DMS53 (cell line): ENCODE results near the gene CCDC124.
"Not testable (repeated sequence)": the region's sequence is repeated elsewhere in the genome, so short reads cannot be mapped to it uniquely, and the experiment has no call there.

Experiments
- DNase-seq: peaks from one replicate; lab custom pipeline; 2025; lab: John Stamatoyannopoulos, UW

Gene CCDC124

DNA sequence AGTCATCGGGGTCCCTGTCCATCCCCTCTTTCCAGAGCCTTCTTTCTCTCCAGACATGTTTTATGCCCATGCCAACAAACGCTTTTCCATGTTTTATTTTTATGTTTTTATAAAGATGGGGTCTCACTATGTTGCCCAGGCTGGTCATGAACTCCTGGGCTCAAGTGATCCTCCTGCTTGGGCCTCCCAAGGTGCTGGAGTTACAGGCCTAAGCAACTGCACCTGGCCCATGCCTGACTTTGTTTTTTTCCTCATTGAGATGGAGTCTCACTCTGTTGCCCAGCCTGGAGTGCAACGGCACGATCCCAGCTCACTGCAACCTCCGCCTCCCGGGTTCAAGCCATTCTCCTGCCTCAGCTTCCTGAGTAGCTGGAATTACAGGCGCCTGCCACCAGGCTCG lies 53.8 kb downstream of the CCDC124 start:
- not testable (repeated sequence) for DNase-seq

DNA sequence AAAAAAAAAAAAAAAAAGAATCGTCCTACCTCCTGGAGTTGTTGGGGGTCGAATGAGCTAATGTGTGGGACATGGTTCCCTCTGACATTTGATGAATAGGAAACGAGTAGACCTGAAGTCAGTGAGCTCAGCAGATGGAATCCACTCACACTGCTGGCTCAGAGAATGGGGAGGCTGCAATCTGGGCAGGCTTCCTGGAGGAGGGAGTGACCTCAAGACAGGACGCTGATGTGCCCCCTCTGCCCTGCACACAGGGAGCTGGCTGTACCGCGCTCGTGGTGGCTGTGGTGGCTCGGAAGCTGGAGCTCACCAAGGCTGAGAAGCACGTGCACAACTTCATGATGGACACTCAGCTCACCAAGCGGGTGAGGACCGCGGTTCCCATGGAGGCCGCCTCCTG lies 55.3 kb downstream of the CCDC124 start:
- DNase-seq, result no peak

DNA sequence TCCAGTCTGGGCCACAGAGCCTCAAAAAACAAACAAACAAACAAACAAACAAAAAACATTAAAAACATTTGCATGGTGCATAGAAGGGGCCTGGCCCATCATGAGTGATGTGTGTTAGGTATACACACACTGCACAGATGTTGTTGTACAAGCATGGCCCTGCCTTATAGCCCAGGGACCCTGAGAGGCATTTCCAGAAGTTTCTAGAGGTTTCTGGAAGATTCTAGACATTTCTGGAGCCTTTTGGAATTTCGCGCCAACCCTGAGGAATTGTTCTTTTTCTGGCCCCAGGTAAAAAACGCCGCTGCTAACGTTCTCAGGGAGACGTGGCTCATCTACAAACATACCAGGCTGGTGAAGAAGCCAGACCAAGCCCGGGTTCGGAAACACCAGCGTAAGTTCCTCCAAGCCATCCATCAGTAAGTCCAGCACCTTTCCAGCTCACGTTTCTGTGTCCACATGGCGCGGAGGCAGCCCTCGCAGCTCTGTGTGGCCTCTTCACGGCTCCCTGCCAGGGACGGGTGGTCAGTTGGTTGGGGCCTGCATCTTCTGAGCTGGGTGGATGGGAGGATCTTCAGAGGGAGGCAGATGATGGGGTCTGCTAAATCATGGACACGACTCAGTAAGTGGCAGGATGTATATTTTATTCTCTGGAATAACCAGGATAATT lies 56.7 kb downstream of the CCDC124 start:
- no peak for DNase-seq

DNA sequence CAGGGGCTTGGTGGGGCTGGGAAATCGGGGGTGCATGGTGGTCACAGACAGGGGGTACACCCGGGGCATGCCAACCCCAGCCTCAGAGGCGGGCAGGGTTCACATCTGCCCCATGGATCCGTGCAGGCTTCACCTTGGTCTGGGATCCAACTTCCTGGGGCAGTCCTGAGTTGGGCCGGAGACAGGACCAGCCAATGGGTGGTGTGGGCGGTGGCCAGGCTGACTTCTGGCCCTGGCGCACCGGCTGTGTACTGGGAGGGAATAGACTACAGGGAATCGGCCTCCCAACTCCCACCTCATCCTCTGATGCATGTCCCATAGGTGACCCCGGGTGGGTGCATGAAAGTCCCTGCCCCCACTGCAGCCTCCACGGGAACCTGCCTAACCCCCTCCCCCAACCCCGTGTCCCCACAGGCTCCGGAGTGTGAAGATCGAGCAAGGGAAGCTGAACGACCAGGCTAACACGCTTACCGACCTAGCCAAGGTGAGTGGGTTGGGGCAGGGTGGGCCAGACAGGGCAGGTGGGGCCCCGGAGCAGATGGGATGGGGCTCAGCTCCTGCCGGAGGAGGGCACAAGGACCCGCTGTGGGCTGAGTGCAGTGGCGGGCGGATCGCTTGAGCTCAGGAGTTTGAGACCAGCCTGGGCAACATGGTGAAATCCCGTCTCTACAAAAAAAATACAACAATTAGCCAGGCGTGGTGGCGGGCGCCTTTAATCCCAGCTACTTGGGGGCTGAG lies 60.4 kb downstream of the CCDC124 start:
- DNase-seq, result peak; percentile 64
